Posterior cingulate gyrus (tissue), 11 donors: ENCODE measurements around the gene AKAP12.
A peak's percentile ranks its signal among the peaks of the same experiment; 100 is the strongest.
"Not testable (repeated sequence)": the region's sequence is repeated elsewhere in the genome, so short reads cannot be mapped to it uniquely, and the experiment has no call there.

Experiments
- DNase-seq, 10 donors: peaks; one replicate each; pipeline versions ENCODE4 v3.0.0 to v3.0.0-alpha.2; 2020 to 2021; ENCODE audit warnings: mixed read lengths in 3 of 10
- intact Hi-C: fragments of 100-400 bp; cut with DNase I; formaldehyde crosslinking; loops from one replicate; pipeline ENCODE4 v1.15.1; 2023

Gene AKAP12

GRCh38 chr6:151372164-151372563 lies 132.4 kb downstream of the AKAP12 start:
- intact Hi-C loops: no loop called here
- no peak for DNase-seq

GRCh38 chr6:151374036-151374683 lies 134.4 kb downstream of the AKAP12 start:
- intact Hi-C loops: no loop called here
- DNase-seq: no peak

DNA sequence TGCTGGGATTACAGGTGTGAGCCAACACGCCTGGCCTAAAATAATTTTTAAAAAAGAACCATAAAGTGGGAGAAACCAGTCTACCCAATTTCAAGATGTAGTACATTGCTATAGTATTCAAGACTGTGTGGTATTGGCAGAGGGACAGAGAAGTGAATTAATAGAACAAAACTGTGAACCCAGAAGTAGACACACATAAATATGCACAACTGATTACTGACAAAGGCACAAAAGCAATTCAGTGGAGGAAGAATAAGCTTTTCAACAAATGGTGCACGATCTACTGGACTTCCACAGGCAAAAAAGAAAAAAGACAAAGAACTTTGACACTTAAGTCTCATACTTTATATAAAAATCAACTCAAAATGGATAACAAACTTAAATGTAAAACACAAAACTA lies 136.1 kb downstream of the AKAP12 start:
- intact Hi-C loops: no loop called here
- DNase-seq: no peak

DNA sequence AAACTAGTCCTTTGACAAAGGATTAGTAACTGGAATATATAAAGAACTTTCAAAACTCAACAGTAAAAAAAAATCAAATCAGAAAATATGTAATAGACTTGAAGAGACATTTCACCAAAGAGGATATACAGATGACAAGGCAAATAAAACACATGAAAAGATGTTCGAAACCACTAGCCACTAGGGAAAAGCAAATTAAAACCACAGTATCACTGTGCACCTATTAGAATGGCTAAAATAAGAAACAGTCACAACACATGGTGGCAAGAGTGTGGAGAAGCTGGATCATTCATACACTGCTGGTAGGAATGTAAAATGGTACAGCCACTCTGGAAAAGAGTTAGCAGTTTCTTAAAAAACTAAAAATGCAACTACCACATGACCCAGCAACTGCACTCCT lies 136.7 kb downstream of the AKAP12 start:
- intact Hi-C loops: no loop called here
- no peak for DNase-seq

DNA sequence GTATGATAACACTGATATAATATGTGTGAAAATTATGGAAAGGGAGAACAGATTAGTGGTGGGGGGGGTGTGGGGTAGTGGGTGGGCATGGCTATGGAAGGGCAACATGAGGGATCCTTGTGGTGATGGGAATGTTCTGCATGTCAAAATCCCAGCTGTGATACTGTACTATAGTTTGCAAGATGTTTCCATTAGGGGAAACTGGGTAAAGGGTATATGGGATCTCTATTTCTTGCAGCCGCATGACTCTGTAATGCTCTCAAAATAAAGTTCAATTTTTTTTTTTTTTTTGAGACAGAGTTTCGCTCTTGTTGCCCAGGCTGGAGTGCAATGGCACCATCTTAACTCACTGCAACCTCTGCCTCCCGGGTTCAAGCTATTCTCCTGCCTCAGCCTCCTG lies 137.3 kb downstream of the AKAP12 start:
- no peak for DNase-seq
- intact Hi-C loops: no loop called here

DNA sequence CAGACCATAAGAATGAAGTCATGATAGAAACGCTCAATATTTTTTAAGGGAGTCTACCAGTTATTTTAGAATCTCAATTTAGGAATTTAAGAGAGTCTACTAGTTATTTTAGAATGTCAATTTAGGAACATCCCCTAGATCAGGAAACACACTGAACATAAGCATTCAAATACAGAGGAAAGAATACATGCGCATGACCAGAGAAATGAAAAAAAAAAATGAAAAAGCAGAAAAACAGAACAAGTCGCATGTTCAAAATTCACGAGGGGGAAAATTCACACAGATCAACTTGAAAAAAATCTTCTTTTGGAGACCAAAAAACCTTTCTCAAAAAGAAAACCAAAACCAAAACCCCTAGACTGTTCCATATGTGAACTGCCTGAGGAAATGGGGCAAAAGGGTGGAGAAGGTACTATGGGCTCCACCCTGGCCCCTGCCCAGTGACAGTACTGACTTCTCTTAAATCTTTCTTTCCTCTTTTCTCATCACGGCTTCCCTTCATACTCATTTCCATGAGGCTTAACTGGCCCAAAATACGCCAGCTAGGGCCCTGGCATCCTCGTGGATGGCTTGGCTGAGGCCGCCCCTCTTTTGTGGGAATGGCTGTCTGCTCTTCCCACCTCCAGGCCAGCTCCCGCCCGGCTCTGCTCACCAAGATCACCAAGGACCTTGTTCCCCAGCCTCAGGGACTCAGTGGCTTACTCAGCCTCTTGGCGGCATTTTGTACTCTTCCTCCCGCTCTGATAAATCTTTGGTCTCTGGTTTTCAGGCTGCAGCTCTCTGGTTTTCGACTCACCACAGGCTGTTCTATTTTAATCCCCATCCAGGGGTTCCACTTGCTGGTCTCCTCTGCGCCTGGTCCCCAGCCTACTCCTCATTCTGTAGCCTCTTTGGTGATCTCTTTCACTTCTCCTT lies 140.4 kb downstream of the AKAP12 start:
- no peak for DNase-seq
- intact Hi-C loops: no loop called here

- intact Hi-C loops: no loop called here
Observed at GRCh38 chr6:151380848-151381205, 141.1 kb downstream of the AKAP12 start.

GRCh38 chr6:151381722-151382121 lies 142.0 kb downstream of the AKAP12 start:
- intact Hi-C loops: no loop called here
- no peak for DNase-seq

More at GRCh38 chr6:151380848-151381205, 141.1 kb downstream of the AKAP12 start:
- DNase-seq: no peak

DNA sequence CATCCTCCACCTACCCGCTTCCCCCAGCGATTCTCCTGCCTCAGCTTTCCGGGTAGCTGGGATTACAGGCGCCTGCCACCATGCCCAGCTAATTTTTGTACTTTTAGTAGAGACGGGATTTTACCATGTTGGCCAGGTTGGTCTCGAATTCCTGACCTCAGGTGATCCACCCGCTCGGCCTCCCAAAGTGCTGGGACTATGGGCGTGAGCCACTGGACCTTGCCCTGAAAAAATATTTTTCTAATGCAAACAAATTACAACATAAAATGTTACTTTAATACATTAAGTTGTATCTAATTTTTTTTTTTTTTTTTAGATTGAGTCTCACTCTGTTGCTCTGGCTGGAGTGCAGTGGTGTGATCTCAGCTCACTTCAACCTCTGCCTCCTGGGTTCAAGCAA lies 142.9 kb downstream of the AKAP12 start:
- DNase-seq, intact Hi-C loops: not testable (repeated sequence)

- intact Hi-C loops: no loop called here
- no peak for DNase-seq
Observed at GRCh38 chr6:151384151-151384550, 144.4 kb downstream of the AKAP12 start.

DNA sequence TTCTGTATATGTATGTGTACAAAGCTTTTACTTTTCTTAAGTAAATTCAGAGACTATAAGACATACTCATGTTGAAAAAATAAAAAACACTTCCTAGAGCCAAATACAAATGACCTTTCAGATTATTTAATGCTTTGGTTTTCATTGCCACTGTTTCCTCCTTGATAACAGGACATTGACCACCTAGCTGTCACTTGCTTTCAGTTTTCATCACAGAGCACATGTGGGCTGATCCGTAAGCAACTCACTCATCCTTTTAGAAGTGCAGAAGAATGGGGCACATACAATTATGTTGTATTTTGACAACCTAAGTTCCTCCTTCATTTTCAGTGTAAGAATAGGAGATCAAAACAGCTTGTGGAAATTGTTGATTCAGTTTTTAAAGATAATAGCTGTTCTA lies 145.4 kb downstream of the AKAP12 start:
- intact Hi-C loops: no loop called here
- DNase-seq: no peak

- intact Hi-C loops: no loop called here
- DNase-seq: no peak
Observed at GRCh38 chr6:151387175-151387970, 147.6 kb downstream of the AKAP12 start.

DNA sequence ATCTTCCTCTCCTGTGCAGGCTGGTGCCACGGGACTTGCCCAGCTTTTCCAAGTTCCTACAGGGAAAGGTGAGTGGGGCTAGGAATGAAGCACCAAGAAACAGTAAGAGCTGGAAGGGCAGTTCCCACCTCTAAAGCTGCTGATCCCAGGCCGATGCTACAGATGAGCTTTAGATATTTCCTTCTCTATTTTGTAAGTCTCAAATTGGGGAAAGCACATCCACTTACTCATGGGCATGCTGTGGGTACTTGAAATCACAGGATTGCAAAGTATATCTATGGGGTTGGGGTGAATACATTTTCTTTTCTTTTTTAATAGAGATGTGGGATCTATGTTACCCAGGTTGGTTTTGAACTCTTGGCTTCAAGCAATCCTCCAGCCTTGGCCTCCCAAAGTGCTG lies 148.5 kb downstream of the AKAP12 start:
- intact Hi-C loops: no loop called here
- no peak for DNase-seq

- no peak for DNase-seq
Observed at GRCh38 chr6:151388997-151389617, 149.3 kb downstream of the AKAP12 start.

GRCh38 chr6:151389618-151390275 lies 150.0 kb downstream of the AKAP12 start:
- DNase-seq: peak; percentile 23 to 90 (median 49)
- intact Hi-C loops: loop anchor here (1.0 kb wide), 1 partner anchor 63 kb away; the partner anchor contains the start of gene RMND1

More at GRCh38 chr6:151388997-151389617, 149.3 kb downstream of the AKAP12 start:
- intact Hi-C loops: no loop called here

DNA sequence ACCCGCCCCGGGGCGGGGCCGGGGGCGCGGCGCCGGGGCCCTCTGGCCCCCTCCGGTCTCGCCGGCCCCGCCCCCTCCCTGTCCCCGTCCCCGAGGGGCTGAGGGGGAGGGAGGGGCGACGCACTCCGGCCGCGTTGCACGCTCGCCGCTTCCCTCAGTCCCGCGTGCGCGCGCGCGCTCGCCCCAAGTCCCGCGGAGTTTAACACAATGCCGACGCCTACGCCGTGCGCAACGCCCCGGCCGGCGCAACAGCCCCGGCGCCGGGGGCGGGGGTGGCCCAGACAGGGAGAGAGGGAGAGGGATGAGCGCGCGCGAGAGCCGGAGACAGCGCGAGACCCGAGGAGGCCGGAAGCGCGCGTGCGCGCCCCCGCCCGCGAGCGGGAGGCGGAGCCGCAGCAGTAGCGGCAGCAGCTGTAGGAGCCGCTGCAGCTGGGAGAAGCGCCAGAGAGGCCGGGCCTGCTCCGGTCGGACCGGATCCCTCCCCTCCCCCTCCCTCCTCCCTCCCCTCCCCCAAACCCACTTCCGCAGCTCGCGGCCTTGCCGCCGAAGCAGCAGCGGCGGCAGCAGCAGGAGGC lies 150.6 kb downstream of the AKAP12 start:
- intact Hi-C loops: loop anchor here (1.0 kb wide), 1 partner anchor 62 kb away; the partner anchor contains the start of gene RMND1
- DNase-seq: peak; percentile 88 to 100 (median 95)

DNA sequence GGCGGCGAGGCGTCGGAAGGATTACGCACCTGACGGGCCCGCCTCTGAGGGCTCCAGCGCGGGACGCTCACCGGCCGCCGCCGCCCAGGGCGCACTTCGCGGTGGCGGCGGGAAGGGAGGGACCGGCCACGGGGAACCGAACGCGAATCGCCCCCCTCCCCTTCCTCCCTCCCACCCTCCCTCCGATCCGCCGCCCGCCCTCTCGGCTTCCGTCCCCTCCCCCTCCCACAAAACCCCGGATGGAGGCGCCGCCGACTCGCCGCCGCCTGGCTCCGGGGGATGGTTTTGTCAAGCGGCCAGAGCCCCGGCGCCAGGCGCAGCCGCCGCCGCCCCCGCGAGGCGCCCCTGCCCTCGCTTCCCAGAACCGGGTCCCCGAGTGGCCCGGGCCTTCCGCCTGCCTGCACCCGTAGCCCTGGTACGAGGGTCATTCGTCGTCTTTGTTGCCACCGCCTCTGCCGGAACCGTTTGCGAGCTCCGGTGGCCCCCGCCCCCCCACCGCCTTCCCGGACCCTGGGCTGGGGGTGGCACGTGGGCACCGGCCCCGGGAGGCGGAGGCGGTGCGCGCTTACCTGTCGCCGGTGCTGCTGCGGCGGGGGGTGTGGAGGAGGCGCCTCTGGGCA lies 151.2 kb downstream of the AKAP12 start:
- DNase-seq: peak; percentile 55 to 95 (median 72)
- intact Hi-C loops: loop anchor here (1.0 kb wide), 1 partner anchor 61 kb away; the partner anchor contains the start of gene RMND1

GRCh38 chr6:151391471-151392413 lies 152.0 kb downstream of the AKAP12 start, which contains the start of gene ZBTB2:
Gene ZBTB2 (minus strand): TSS chr6:151391559. CDS start chr6:151373637, 17,922 bp downstream.
- DNase-seq: peak; percentile 27 to 96 (median 69)

More at GRCh38 chr6:151391471-151392413, 152.0 kb downstream of the AKAP12 start, which contains the start of gene ZBTB2:
- intact Hi-C loops: no loop called here
